Spleen (tissue), 11 donors: ENCODE data around the gene KIF3C. TPM values are rescaled to one million over a fixed set of nuclear protein-coding genes. Genes with fewer than 3 reads are reported as not detected.

ENCODE experiments used
- DNase-seq: peaks from one replicate; pipeline ENCODE4 v3.0.0-alpha.2; 2020
- H3K27ac ChIP-seq, 8 donors: fragments of 200-600 bp; sonication (generic) in 7 of 8; 1 replicate in 4 of 8; 2 replicates in 4 of 8; pipeline versions ENCODE4 v1.5.0 to v1.8.0; 2016 to 2021; ENCODE audit warnings: inconsistent platforms in 4 of 8, mild to moderate bottlenecking in 4 of 8, moderate library complexity in 1 of 8
- H3K27me3 ChIP-seq, 7 donors: fragments of 200-600 bp; sonication (generic) in 6 of 7; replicated peaks in 1 of 7; 1 replicate in 4 of 7; 2 replicates in 3 of 7; pipeline versions ENCODE4 v1.5.0 to v1.8.0; 2016 to 2021; ENCODE audit warnings: inconsistent platforms in 3 of 7, mild to moderate bottlenecking in 1 of 7
- H3K36me3 ChIP-seq, 6 donors: fragments of 200-600 bp; sonication (generic) in 5 of 6; 1 replicate in 4 of 6; 2 replicates in 2 of 6; pipeline versions ENCODE4 v1.5.0 to v1.8.0; 2016 to 2021; ENCODE audit warnings: inconsistent platforms in 2 of 6
- H3K4me1 ChIP-seq, 6 donors: fragments of 200-600 bp; sonication (generic) in 5 of 6; 1 replicate in 3 of 6; 2 replicates in 3 of 6; pipeline versions ENCODE4 v1.5.0 to v1.8.0; 2016 to 2021; ENCODE audit warnings: inconsistent platforms in 3 of 6
- H3K4me3 ChIP-seq, 8 donors: fragments of 200-600 bp; sonication (generic) in 7 of 8; 1 replicate in 4 of 8; 2 replicates in 4 of 8; pipeline versions ENCODE4 v1.5.0 to v1.8.0; 2016 to 2021; ENCODE audit warnings: inconsistent platforms in 4 of 8, mild to moderate bottlenecking in 4 of 8, moderate library complexity in 2 of 8
- H3K9me3 ChIP-seq, 8 donors: fragments of 200-600 bp; sonication (generic) in 7 of 8; 1 replicate in 4 of 8; 2 replicates in 4 of 8; pipeline versions ENCODE4 v1.5.0 to v1.8.0; 2016 to 2021; ENCODE audit warnings: inconsistent platforms in 4 of 8
- POLR2A ChIP-seq, 3 donors: fragments of 450-650 bp; IDR thresholded peaks; one replicate each; pipeline ENCODE4 v1.5.1; 2017; ENCODE audit warnings: antibody characterized with exemption in 3 of 3, mild to moderate bottlenecking in 1 of 3
- POLR2AphosphoS5 ChIP-seq, 3 donors: sonication (generic); formaldehyde crosslinking; IDR thresholded peaks; one replicate each; pipeline ENCODE4 v1.5.1; 2017; ENCODE audit warnings: antibody characterized with exemption in 3 of 3
- WGBS, 5 donors: extraction: QIAGEN DNeasy Blood & Tissue Kit in 3 of 5; methylation state at CpG; one replicate each; pipeline versions ENCODE4 v1.1.5 to v1.1.7; 2013 to 2018; 5-methylcytosine and 5-hydroxymethylcytosine counted together
- intact Hi-C: fragments of 100-400 bp; cut with DNase I; formaldehyde crosslinking; loops from one replicate; pipeline ENCODE4 v1.15.0; 2023; ENCODE audit warnings: low total_unique reads
- polyA plus RNA-seq, 3 donors: library from polyadenylated mRNA; stranded (reverse); fragments of 200-250 nt; gene quantifications; one replicate each; pipeline ENCODE4 v1.2.1, GENCODE V29; 2013
- total RNA-seq, 7 donors: library from RNA; depleted of rRNA in 3 of 7; stranded (reverse); fragments of >200 nt in 3 of 7; fragmentation: NEBNext Ultra II Directional in 4 of 7; extraction: Animal tissue kit (Norgen Biotek cat#: 25700) in 4 of 7; gene quantifications; one replicate each; pipeline versions ENCODE4 v1.1.0 to v1.2.1, GENCODE V29; 2016 to 2021
- TF ChIP-seq, protein P1 (sequence below), 11 experiments: fragments of 200-600 bp in 7 of 11; fragments of 450-650 bp in 4 of 11; sonication (generic) in 4 of 11; IDR thresholded peaks in 8 of 11; conservative IDR thresholded peaks in 3 of 11; 1 replicate in 7 of 11; 2 replicates in 4 of 11; pipeline versions ENCODE4 v1.4.0 to v1.8.0; 2016 to 2021; ENCODE audit warnings: antibody characterized with exemption in 11 of 11, inconsistent platforms in 4 of 11, mild to moderate bottlenecking in 1 of 11
- donor health status: healthy with polysubstance abuse.
- donor health status: DM: no; HTN: no; CAD: no; lungs with moderate emphysema.
- donor health status: DM: no; HTN: no; CAD: no.
- donor health status: Bipolar disorder and iron deficiency.
- donor health status: healthy.
- donor health status: DM: no; HTN: no; CAD: no.
- donor health status: DM: yes; HTN: yes; CAD: no.

The KIF3C gene
- total and polyA plus RNA-seq, 10 donors = 0.33 to 6.5 (median 3.8) TPM

DNA sequence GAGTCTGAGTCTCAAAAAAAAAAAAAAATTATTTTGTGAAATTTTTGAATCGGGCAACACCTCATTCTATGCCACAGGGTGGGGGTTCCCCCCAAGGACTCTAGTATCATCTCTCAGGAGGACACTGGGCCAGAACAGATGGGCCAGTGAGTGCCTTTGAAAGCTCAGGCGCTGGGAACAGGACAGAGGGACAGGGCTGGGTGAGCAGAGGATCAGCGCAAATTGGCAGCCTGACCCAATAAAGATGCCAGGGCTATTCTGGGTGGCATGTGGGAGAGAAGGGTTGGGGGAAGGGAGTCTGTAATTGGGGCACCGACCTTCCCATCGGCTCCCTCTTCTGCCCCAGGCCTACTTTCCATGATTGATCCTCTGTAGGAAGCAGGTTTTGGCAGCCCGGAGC is 44.0 kb downstream of the KIF3C start:
- Histone ChIP-seq H3K27me3 (no peaks in the 10 kb centered on the region), H3K9me3 (no peaks in the 10 kb centered on the region), H3K4me1 (peaks cover 0 to 6% (median 2%) of the 10 kb centered on the region in 6 donors), H3K27ac (no peak overlapping the region), H3K4me3 (no peak overlapping the region), H3K36me3 (peaks cover 0 to 23% (median 0%) of the 10 kb centered on the region in 6 donors)
- DNase-seq = no peak
- 86 to 99% (median 94%) methylated on average over 6 of the region's 6 CpGs for WGBS, 5 donors
- intact Hi-C loops = no loop called here
- TF ChIP-seq POLR2AphosphoS5 (IDR thresholded peaks at IDR 0.05) (no peak), POLR2A (IDR thresholded peaks at IDR 0.05) (no peak)
- TF ChIP-seq, protein P1, sequence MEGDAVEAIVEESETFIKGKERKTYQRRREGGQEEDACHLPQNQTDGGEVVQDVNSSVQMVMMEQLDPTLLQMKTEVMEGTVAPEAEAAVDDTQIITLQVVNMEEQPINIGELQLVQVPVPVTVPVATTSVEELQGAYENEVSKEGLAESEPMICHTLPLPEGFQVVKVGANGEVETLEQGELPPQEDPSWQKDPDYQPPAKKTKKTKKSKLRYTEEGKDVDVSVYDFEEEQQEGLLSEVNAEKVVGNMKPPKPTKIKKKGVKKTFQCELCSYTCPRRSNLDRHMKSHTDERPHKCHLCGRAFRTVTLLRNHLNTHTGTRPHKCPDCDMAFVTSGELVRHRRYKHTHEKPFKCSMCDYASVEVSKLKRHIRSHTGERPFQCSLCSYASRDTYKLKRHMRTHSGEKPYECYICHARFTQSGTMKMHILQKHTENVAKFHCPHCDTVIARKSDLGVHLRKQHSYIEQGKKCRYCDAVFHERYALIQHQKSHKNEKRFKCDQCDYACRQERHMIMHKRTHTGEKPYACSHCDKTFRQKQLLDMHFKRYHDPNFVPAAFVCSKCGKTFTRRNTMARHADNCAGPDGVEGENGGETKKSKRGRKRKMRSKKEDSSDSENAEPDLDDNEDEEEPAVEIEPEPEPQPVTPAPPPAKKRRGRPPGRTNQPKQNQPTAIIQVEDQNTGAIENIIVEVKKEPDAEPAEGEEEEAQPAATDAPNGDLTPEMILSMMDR (IDR thresholded peaks at IDR 0.05 in 8 of 11, conservative IDR thresholded peaks at IDR 0.05 in 3 of 11) = no peak

DNA sequence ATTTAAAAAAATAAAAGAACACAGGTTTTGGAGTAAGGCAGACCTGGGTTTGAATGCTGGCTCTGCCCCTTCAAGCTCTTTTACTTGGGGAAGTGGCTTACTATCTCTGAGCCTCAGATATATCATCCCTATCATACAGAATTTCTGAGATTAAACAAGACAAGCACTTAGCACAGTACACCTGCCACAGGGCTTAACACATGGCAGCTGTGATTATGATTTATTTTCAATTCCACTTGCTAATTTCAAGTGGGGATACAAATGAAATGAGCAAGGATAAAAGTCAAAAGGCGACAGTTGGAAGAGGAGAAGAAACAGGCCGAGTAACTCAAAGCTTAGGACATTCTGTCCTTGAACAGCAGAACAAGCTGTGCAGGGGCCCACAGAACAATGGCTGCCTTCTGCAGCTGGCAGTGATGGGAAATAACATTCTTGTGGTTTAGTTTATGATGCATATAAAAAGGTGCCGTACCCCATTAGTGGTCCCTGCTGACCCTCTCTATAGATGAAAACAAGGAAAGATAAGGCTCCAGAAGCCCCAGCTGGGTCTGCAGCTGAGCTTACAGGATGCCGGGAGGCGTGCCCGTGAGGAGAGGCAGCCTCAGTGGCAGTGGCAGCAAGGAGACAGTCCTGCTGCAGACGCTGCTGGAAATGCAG is 45.3 kb downstream of the KIF3C start:
- H3K4me3 ChIP-seq = no peak overlapping the region
- 82 to 90% (median 86%) methylated on average over 7 of the region's 7 CpGs for WGBS, 5 donors
- H3K27ac ChIP-seq = no peak overlapping the region
- H3K36me3 ChIP-seq = peaks cover 0 to 29% (median 0%) of the 10 kb centered on the region in 6 donors
- H3K27me3 ChIP-seq = no peaks in the 10 kb centered on the region
- TF ChIP-seq, protein P1 (IDR thresholded peaks at IDR 0.05 in 8 of 11, conservative IDR thresholded peaks at IDR 0.05 in 3 of 11) = no peak
- TF ChIP-seq POLR2A (IDR thresholded peaks at IDR 0.05) (no peak), POLR2AphosphoS5 (IDR thresholded peaks at IDR 0.05) (no peak)
- no peaks in the 10 kb centered on the region for H3K9me3 ChIP-seq
- H3K4me1 ChIP-seq = peaks cover 0 to 6% (median 2%) of the 10 kb centered on the region in 6 donors
- intact Hi-C loops = no loop called here
- no peak for DNase-seq

DNA sequence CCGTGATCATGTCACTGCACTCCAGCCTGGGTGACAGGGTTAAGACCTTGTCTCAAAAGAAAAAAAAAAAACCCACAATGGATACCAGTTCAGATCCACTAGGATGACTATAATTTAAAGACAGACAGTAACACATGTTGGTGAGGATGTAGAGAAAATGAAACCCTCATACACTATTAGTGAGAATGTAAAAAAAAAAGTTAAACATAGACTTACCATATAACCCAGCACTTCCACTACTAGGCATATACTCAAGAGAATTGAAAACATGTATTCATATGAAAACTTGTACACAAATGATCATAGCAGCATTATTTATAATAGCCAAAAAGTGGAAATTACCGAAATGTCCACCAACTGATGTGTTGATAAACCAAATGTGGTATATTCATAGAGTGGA is 48.7 kb downstream of the KIF3C start:
- no peaks in the 10 kb centered on the region for H3K9me3 ChIP-seq
- peaks cover 0 to 5% (median 0%) of the 10 kb centered on the region in 6 donors for H3K4me1 ChIP-seq
- TF ChIP-seq, protein P1 (IDR thresholded peaks at IDR 0.05 in 8 of 11, conservative IDR thresholded peaks at IDR 0.05 in 3 of 11) = no peak
- TF ChIP-seq POLR2AphosphoS5 (IDR thresholded peaks at IDR 0.05) (no peak), POLR2A (IDR thresholded peaks at IDR 0.05) (no peak)
- peaks cover 0 to 34% (median 3%) of the 10 kb centered on the region in 6 donors for H3K36me3 ChIP-seq
- intact Hi-C loops = no loop called here
- WGBS, 5 donors = 78 to 95% (median 87%) methylated on average over 2 of the region's 2 CpGs
- H3K4me3 ChIP-seq = no peak overlapping the region
- H3K27me3 ChIP-seq = no peaks in the 10 kb centered on the region
- DNase-seq = no peak
- H3K27ac ChIP-seq = no peak overlapping the region

DNA sequence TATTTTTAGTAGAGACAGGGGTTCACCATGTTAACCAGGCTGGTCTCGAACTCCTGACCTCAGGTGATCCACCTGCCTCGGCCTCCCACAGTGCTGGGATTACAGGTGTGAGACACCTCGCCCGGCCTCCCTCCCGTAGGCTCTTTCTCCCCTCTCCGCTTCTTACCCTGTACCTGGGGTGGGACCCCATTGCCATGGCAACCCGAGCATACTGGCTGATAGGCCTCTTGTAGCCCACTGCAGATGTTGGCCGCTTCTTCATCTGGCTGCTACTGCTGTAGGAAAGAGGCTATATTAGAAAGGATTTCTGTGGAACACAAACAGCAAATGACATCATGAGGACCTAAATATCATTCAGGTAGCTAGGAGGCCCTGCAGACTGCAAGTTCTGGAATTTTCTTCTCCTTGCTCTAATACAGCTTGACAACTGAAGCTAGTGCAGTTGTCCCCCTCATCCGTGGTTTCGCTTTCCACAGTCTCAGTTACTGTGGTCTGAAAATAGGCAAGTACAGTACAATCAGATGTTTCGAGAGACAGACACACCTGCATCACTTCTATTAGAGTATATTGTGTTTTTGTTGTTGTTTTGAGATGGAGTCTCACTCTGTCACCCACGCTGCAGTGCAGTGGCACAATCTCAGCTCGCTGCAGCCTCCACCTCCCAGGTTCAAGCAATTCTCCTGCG is 52.4 kb downstream of the KIF3C start:
- Histone ChIP-seq H3K4me3 (no peak overlapping the region), H3K27ac (no peak overlapping the region), H3K4me1 (no peaks in the 10 kb centered on the region), H3K9me3 (no peaks in the 10 kb centered on the region), H3K27me3 (no peaks in the 10 kb centered on the region), H3K36me3 (peaks cover 0 to 46% (median 6%) of the 10 kb centered on the region in 6 donors)
- DNase-seq = no peak
- intact Hi-C loops = no loop called here
- 90 to 95% (median 93%) methylated on average over 14 of the region's 14 CpGs for WGBS, 5 donors
- TF ChIP-seq, protein P1 (IDR thresholded peaks at IDR 0.05 in 8 of 11, conservative IDR thresholded peaks at IDR 0.05 in 3 of 11) = no peak
- TF ChIP-seq POLR2A (IDR thresholded peaks at IDR 0.05) (no peak), POLR2AphosphoS5 (IDR thresholded peaks at IDR 0.05) (no peak)
